IMR-90 (cell line): ENCODE data around the gene SYTL4. TPM values are rescaled to one million over a fixed set of nuclear protein-coding genes. Genes with fewer than 3 reads are reported as not detected.
A peak's percentile ranks its signal among the peaks of the same experiment; 100 is the strongest.

Experiments
- ATAC-seq: fragments of 200-7000 bp; cut with Tn5 transposase; 2 replicates; pipeline ENCODE4 v1.9.1; 2020; ENCODE audit warnings: low read depth, mild to moderate bottlenecking, moderate library complexity
- BruUV-seq: library from RNA; stranded (reverse); fragments of 400-500 nt; replicated peaks from 2 replicates; lab custom pipeline; 2021; lab: Mats Ljungman, UMichigan
- CTCF ChIA-PET: fragments of 300-600 bp; formaldehyde crosslinking; extraction: SDS; loops from one replicate; lab custom pipeline; 2021; ENCODE audit warnings: antibody characterized with exemption; lab: Yijun Ruan, JAX
- POLR2A ChIA-PET: fragments of 300-600 bp; sonication (Branson Sonifier 250); formaldehyde crosslinking; loops from one replicate; lab custom pipeline; 2022; ENCODE audit warnings: antibody characterized with exemption; ENCODE audit not compliant: unreplicated experiment; lab: Charles Lee
- DNase-seq: peaks from one replicate; pipeline ENCODE4 v3.0.0; 2013
- H2AFZ ChIP-seq: replicated peaks from 2 replicates; pipeline ENCODE3; 2013; ENCODE audit warnings: low read length, mild to moderate bottlenecking; ENCODE audit not compliant: poor library complexity
- H2AK5ac ChIP-seq: 2 replicates; pipeline ENCODE4 v1.6.1; 2013; ENCODE audit warnings: low read depth, low read length, inconsistent platforms
- H2AK9ac ChIP-seq: replicated peaks from 2 replicates; pipeline ENCODE3; 2013; ENCODE audit warnings: mild to moderate bottlenecking, low read depth, low read length, moderate library complexity; ENCODE audit not compliant: poor library complexity
- H2BK120ac ChIP-seq: 2 replicates; pipeline ENCODE4 v1.6.1; 2013; ENCODE audit warnings: low read depth, low read length, inconsistent platforms
- H2BK15ac ChIP-seq: 3 replicates; pipeline ENCODE4 v1.6.1; 2013; ENCODE audit warnings: low read depth, low read length, inconsistent platforms
- H2BK20ac ChIP-seq: 2 replicates; pipeline ENCODE4 v1.6.1; 2013; ENCODE audit warnings: low read depth, mild to moderate bottlenecking, inconsistent platforms, low read length, moderate library complexity
- H2BK5ac ChIP-seq: 2 replicates; pipeline ENCODE4 v1.6.1; 2013; ENCODE audit warnings: mild to moderate bottlenecking, low read depth, low read length, inconsistent platforms; ENCODE audit not compliant: poor library complexity, severe bottlenecking
- H3K14ac ChIP-seq: replicated peaks from 2 replicates; pipeline ENCODE4 v1.6.1; 2013; ENCODE audit warnings: low read depth, low read length, inconsistent platforms
- H3K18ac ChIP-seq: 2 replicates; pipeline ENCODE4 v1.6.1; 2013; ENCODE audit warnings: low read depth, low read length, control low read depth
- H3K23ac ChIP-seq: 2 replicates; pipeline ENCODE4 v1.6.1; 2013; ENCODE audit warnings: low read depth, low read length, inconsistent platforms
- H3K27ac ChIP-seq: 2 replicates; pipeline ENCODE4 v1.5.1; 2013; ENCODE audit warnings: mild to moderate bottlenecking, control low read depth, low read length; ENCODE audit not compliant: insufficient read depth
- H3K27me3 ChIP-seq: 2 replicates; pipeline ENCODE4 v1.6.1; 2013; ENCODE audit warnings: low read length; ENCODE audit not compliant: control insufficient read depth, insufficient read depth
- H3K36me3 ChIP-seq: 2 replicates; pipeline ENCODE4 v1.6.1; 2013; ENCODE audit warnings: low read length, mixed read lengths; ENCODE audit not compliant: control insufficient read depth, insufficient read depth
- H3K4ac ChIP-seq: 2 replicates; pipeline ENCODE4 v1.6.1; 2013; ENCODE audit warnings: low read depth, low read length, inconsistent platforms
- H3K4me1 ChIP-seq: 2 replicates; pipeline ENCODE4 v1.6.1; 2013; ENCODE audit warnings: low read length, mixed read lengths; ENCODE audit not compliant: control insufficient read depth, insufficient read depth
- H3K4me2 ChIP-seq: 2 replicates; pipeline ENCODE4 v1.6.1; 2013; ENCODE audit warnings: low read depth, mild to moderate bottlenecking, control low read depth, low read length, moderate library complexity
- H3K4me3 ChIP-seq: 2 replicates; pipeline ENCODE4 v1.5.1; 2013; ENCODE audit warnings: low read depth, mild to moderate bottlenecking, control low read depth, low read length, moderate library complexity; ENCODE audit not compliant: insufficient read depth
- H3K56ac ChIP-seq: 2 replicates; pipeline ENCODE4 v1.6.1; 2013; ENCODE audit warnings: low read length, inconsistent platforms; ENCODE audit not compliant: insufficient read depth; ENCODE audit errors: extremely low read depth
- H3K79me1 ChIP-seq, 2 experiments: 2 replicates each; pipeline ENCODE4 v1.6.1; 2013; ENCODE audit warnings: low read length in 2 of 2, inconsistent platforms in 1 of 2, low read depth in 1 of 2
- H3K9ac ChIP-seq: 2 replicates; pipeline ENCODE4 v1.6.1; 2013; ENCODE audit warnings: low read depth, low read length, control low read depth
- H3K9me1 ChIP-seq: 2 replicates; pipeline ENCODE4 v1.6.1; 2013; ENCODE audit warnings: low read length, inconsistent platforms; ENCODE audit not compliant: insufficient read depth
- H3K9me3 ChIP-seq: 2 replicates; pipeline ENCODE4 v1.6.1; 2013; ENCODE audit warnings: low read length; ENCODE audit not compliant: control insufficient read depth, insufficient read depth
- H4K20me1 ChIP-seq: 2 replicates; pipeline ENCODE4 v1.6.1; 2013; ENCODE audit warnings: low read length, inconsistent platforms; ENCODE audit not compliant: insufficient read depth
- H4K5ac ChIP-seq: 2 replicates; pipeline ENCODE4 v1.6.1; 2013; ENCODE audit warnings: mild to moderate bottlenecking, low read depth, low read length, control low read depth
- H4K8ac ChIP-seq, 2 experiments: 2 replicates each; pipeline ENCODE4 v1.6.1; 2013; ENCODE audit warnings: low read depth in 2 of 2, low read length in 2 of 2, control low read depth in 1 of 2, inconsistent platforms in 1 of 2
- H4K91ac ChIP-seq: 2 replicates; pipeline ENCODE4 v1.6.1; 2013; ENCODE audit warnings: low read depth, low read length, inconsistent platforms; ENCODE audit not compliant: insufficient read depth
- CEBPB ChIP-seq: IDR thresholded peaks from 2 replicates; pipeline ENCODE4 v1.6.1; 2012; ENCODE audit warnings: low read depth, low read length, improper control_type of control experiment
- ELK1 ChIP-seq: fragments of 150-350 bp; IDR thresholded peaks from 2 replicates; pipeline ENCODE4 v1.6.1; 2016; ENCODE audit warnings: low read depth, mild to moderate bottlenecking, low read length, moderate library complexity, borderline replicate concordance
- FOS ChIP-seq: fragments of 150-350 bp; IDR thresholded peaks from 2 replicates; pipeline ENCODE4 v1.6.1; 2016; ENCODE audit warnings: low read depth, low read length
- MXI1 ChIP-seq: IDR thresholded peaks from 2 replicates; pipeline ENCODE4 v1.6.1; 2012; ENCODE audit warnings: low read depth, mild to moderate bottlenecking, low read length, moderate library complexity, borderline replicate concordance
- RFX5 ChIP-seq: IDR thresholded peaks from 2 replicates; pipeline ENCODE4 v1.8.0; 2012; ENCODE audit warnings: low read depth, mild to moderate bottlenecking, low read length, moderate library complexity
- SMC3 ChIP-seq: fragments of 150-350 bp; IDR thresholded peaks from 2 replicates; pipeline ENCODE4 v1.6.1; 2016; ENCODE audit warnings: low read depth, mild to moderate bottlenecking, antibody characterized with exemption, low read length, moderate library complexity
- WGBS, 2 experiments: methylation state at CpG; one replicate each; pipeline versions ENCODE4 v1.1.5 to v1.1.7; 2013; ENCODE audit warnings: missing lambda C conversion rate in 2 of 2; ENCODE audit not compliant: insufficient read length in 1 of 2; ENCODE audit errors: extremely low coverage in 2 of 2; 5-methylcytosine and 5-hydroxymethylcytosine counted together
- dilution Hi-C: fragments of 300-500 bp; cut with HindIII; formaldehyde crosslinking; loops from one replicate; pipeline ENCODE4 v1.14.3; 2018; ENCODE audit warnings: low sequenced_read_pairs; ENCODE audit not compliant: unreplicated experiment
- in situ Hi-C: fragments of 300-500 bp; cut with MboI; formaldehyde crosslinking; loops from 3 replicates; pipeline ENCODE4 v1.14.3; 2019; ENCODE audit warnings: low sequenced_read_pairs, inconsistent platforms, mixed read lengths
- intact Hi-C: fragments of 100-400 bp; cut with micrococcal nuclease; formaldehyde crosslinking; loops from 2 replicates; pipeline ENCODE4 v1.10.0; 2022
- polyA plus RNA-seq, 3 experiments: library from polyadenylated mRNA; depleted of rRNA; stranded (reverse); fragments of >200 nt; gene quantifications; 2 replicates each; pipeline ENCODE4 v1.2.3, GENCODE V29; 2012; ENCODE audit warnings: low replicate concordance in 1 of 3
- total RNA-seq: library from RNA; depleted of rRNA; stranded (reverse); fragments of >200 nt; gene quantifications from 2 replicates; pipeline ENCODE4 v1.2.3, GENCODE V29; 2012

The SYTL4 gene
- total and polyA plus RNA-seq, 2 of the 4 experiments (the other 2 are of a cell fraction): 2.3 to 2.4 TPM

- H4K91ac ChIP-seq: no peak overlapping the region
- POLR2A ChIA-PET: no interaction called here
Measured at GRCh38 chrX:100650841-100651240, 81.1 kb downstream of the SYTL4 start.

More at GRCh38 chrX:100650841-100651240, 81.1 kb downstream of the SYTL4 start:
- H3K27me3 ChIP-seq: no peaks in the 10 kb centered on the region
- TF ChIP-seq SMC3 (no peak), CEBPB (no peak), RFX5 (no peak), ELK1 (no peak), FOS (no peak), MXI1 (no peak)
- H2BK5ac ChIP-seq: peak overlapping the region; percentile 93
- DNase-seq (no peak), ATAC-seq (no peak)
- intact Hi-C loops (no loop called here), in situ Hi-C loops (no loop called here), dilution Hi-C loops (no loop called here)
- CTCF ChIA-PET: no interaction called here
- no peak overlapping the region for H3K4me2 ChIP-seq
- H3K9me1 ChIP-seq: peaks cover 4% of the 10 kb centered on the region
- no peaks in the 10 kb centered on the region for H3K9me3 ChIP-seq
- H3K4me3 ChIP-seq: no peak overlapping the region
- no CpG with 5 or more reads among the region's 1 CpG for WGBS, 2 experiments
- peak overlapping the region; percentile 96; the same call in 1 of the 2 replicates for H3K27ac ChIP-seq
- H2BK120ac ChIP-seq: no peak overlapping the region; the same call in 1 of the 2 replicates
- no peak overlapping the region for H3K23ac ChIP-seq
- H2AFZ ChIP-seq: no peak overlapping the region
- H4K20me1 ChIP-seq: no peaks in the 10 kb centered on the region
- peaks cover 19% of the 10 kb centered on the region for H3K4me1 ChIP-seq
- 0 out of 2 replicates have a peak overlapping the region, but pooled peaks have one; percentile 14 for H3K14ac ChIP-seq
- H2BK15ac ChIP-seq: 0 out of 3 replicates have a peak overlapping the region, but pooled peaks have one; percentile 83
- peak overlapping the region; percentile 41; the same call in 1 of the 2 replicates for H3K18ac ChIP-seq
- H4K8ac ChIP-seq: peak overlapping the region; percentile 57 to 89; a peak in 3 of 4 replicates
- H3K56ac ChIP-seq: no peak overlapping the region
- BruUV-seq: no TSS peak
- H3K4ac ChIP-seq: peak overlapping the region; percentile 90
- no peaks in the 10 kb centered on the region; a peak in 1 of 4 replicates for H3K79me1 ChIP-seq
- peak overlapping the region; percentile 87; the same call in 1 of the 2 replicates for H4K5ac ChIP-seq
- peak overlapping the region; percentile 45; the same call in 1 of the 2 replicates for H2AK5ac ChIP-seq
- no peak overlapping the region for H3K9ac ChIP-seq
- 0 out of 2 replicates have a peak, but pooled peaks cover 1% of the 10 kb centered on the region for H3K36me3 ChIP-seq
- peak overlapping the region; percentile 8 for H2AK9ac ChIP-seq
- H2BK20ac ChIP-seq: no peak overlapping the region
